Neural crest cell (in vitro differentiated cells): ENCODE data around the gene ATP8B1. TPM values are rescaled to one million over a fixed set of nuclear protein-coding genes. Genes with fewer than 3 reads are reported as not detected.
"Not testable (repeated sequence)": the region's sequence is repeated elsewhere in the genome, so short reads cannot be mapped to it uniquely, and the experiment has no call there.

ENCODE experiments used
- DNase-seq: peaks from one replicate; pipeline ENCODE4 v3.0.0; 2021; ENCODE audit warnings: low read depth, mixed read lengths, low spot score
- H3K27ac Mint-ChIP-seq: one replicate; pipeline ENCODE4 v1.8.0; 2021; ENCODE audit warnings: mild to moderate bottlenecking, mixed read lengths; ENCODE audit not compliant: unreplicated experiment
- H3K27me3 Mint-ChIP-seq: 2 replicates; pipeline ENCODE4 v1.8.0; 2021; ENCODE audit warnings: low read depth, mild to moderate bottlenecking, mixed read lengths
- H3K36me3 Mint-ChIP-seq: 2 replicates; pipeline ENCODE4 v1.8.0; 2021; ENCODE audit warnings: low read depth, mild to moderate bottlenecking, mixed read lengths
- H3K4me1 Mint-ChIP-seq: 2 replicates; pipeline ENCODE4 v1.8.0; 2021; ENCODE audit warnings: mixed read lengths
- H3K4me3 Mint-ChIP-seq: one replicate; pipeline ENCODE4 v1.8.0; 2021; ENCODE audit warnings: mild to moderate bottlenecking, mixed read lengths
- H3K9me3 Mint-ChIP-seq: 2 replicates; pipeline ENCODE4 v1.8.0; 2021; ENCODE audit warnings: mixed read lengths
- CTCF ChIP-seq: fragments of 200-600 bp; sonication (generic); conservative IDR thresholded peaks from 2 replicates; pipeline ENCODE4 v1.5.0; 2021; ENCODE audit warnings: antibody characterized with exemption, mild to moderate bottlenecking
- total RNA-seq: library from RNA; stranded (reverse); gene quantifications from 2 replicates; pipeline ENCODE4 v1.2.1, GENCODE V29; 2021

The ATP8B1 gene
- total RNA-seq, 1 donor from 2014 or later = 0.05 TPM

GRCh38 chr18:57831597-57832377 is 28.7 kb upstream of the ATP8B1 start:
- Mint-ChIP-seq H3K9me3 (peaks cover 6% of the 10 kb centered on the region), H3K4me1 (no peaks in the 10 kb centered on the region), H3K27me3 (no peaks in the 10 kb centered on the region), H3K4me3 (no peak overlapping the region), H3K36me3 (no peaks in the 10 kb centered on the region), H3K27ac (no peak overlapping the region)
- no peak for TF ChIP-seq CTCF
- DNase-seq = no peak

- DNase-seq = no peak
- Mint-ChIP-seq H3K27me3 (no peaks in the 10 kb centered on the region), H3K4me3 (no peak overlapping the region), H3K27ac (no peak overlapping the region), H3K36me3 (no peaks in the 10 kb centered on the region), H3K4me1 (no peaks in the 10 kb centered on the region), H3K9me3 (peaks cover 6% of the 10 kb centered on the region)
- TF ChIP-seq CTCF = no peak
Measured at GRCh38 chr18:57827646-57828045, 24.5 kb upstream of the ATP8B1 start.

- H3K36me3 Mint-ChIP-seq = no peaks in the 10 kb centered on the region
- H3K4me1 Mint-ChIP-seq = no peaks in the 10 kb centered on the region
- H3K4me3 Mint-ChIP-seq = no peak overlapping the region
- no peak for TF ChIP-seq CTCF
- H3K9me3 Mint-ChIP-seq = no peaks in the 10 kb centered on the region
- H3K27me3 Mint-ChIP-seq = no peaks in the 10 kb centered on the region
- DNase-seq = no peak
- no peak overlapping the region for H3K27ac Mint-ChIP-seq
Measured at GRCh38 chr18:57826252-57826651, 23.1 kb upstream of the ATP8B1 start.

- not testable (repeated sequence) for H3K4me3 Mint-ChIP-seq, H3K9me3 Mint-ChIP-seq, H3K36me3 Mint-ChIP-seq, H3K4me1 Mint-ChIP-seq, DNase-seq, H3K27ac Mint-ChIP-seq, H3K27me3 Mint-ChIP-seq
Measured at GRCh38 chr18:57820583-57820982, 17.5 kb upstream of the ATP8B1 start.

- no peaks in the 10 kb centered on the region for H3K27me3 Mint-ChIP-seq
- no peak overlapping the region for H3K27ac Mint-ChIP-seq
- peaks cover 4% of the 10 kb centered on the region for H3K4me1 Mint-ChIP-seq
- H3K36me3 Mint-ChIP-seq = no peaks in the 10 kb centered on the region
- H3K4me3 Mint-ChIP-seq = no peak overlapping the region
- no peak for TF ChIP-seq CTCF
- no peaks in the 10 kb centered on the region for H3K9me3 Mint-ChIP-seq
- DNase-seq = no peak
Measured at GRCh38 chr18:57819671-57820460, 16.8 kb upstream of the ATP8B1 start.

- Mint-ChIP-seq H3K9me3 (no peaks in the 10 kb centered on the region), H3K27me3 (no peaks in the 10 kb centered on the region), H3K4me1 (peaks cover 4% of the 10 kb centered on the region), H3K36me3 (no peaks in the 10 kb centered on the region), H3K27ac (no peak overlapping the region), H3K4me3 (no peak overlapping the region)
- no peak for TF ChIP-seq CTCF
- no peak for DNase-seq
Measured at GRCh38 chr18:57819119-57819518, 16.0 kb upstream of the ATP8B1 start.
